ENCODE data around the gene UMAD1.

- TF ChIP-seq POLR2A (IDR thresholded peaks at IDR 0.05; ENCODE audit: low read depth, low read length) (no peak), MAX (IDR thresholded peaks at IDR 0.05; ENCODE audit: insufficient read depth, insufficient read length) (no peak), JUN (IDR thresholded peaks at IDR 0.05; ENCODE audit: borderline replicate concordance, insufficient read depth, insufficient read length, low read depth) (peak; percentile 27)
Observed at GRCh38 chr7:7731732-7732131, 91.2 kb downstream of the UMAD1 start.
